Stimulated activated CD8-positive, alpha-beta memory T cell treated with anti-CD3 and anti-CD28 coated beads, Interleukin-7, amount 100 ng/mL, for 4 hours (primary cell): ENCODE data around the gene JPH4.
"Not testable (repeated sequence)": the region's sequence is repeated elsewhere in the genome, so short reads cannot be mapped to it uniquely, and the experiment has no call there.

Experiments
- DNase-seq, 2 donors: peaks; one replicate each; pipeline ENCODE4 v3.0.0-alpha.2; 2020; ENCODE audit warnings: low read depth in 2 of 2

The JPH4 gene

GRCh38 chr14:23578560-23579310 is at the start of gene JPH4:
TSS of gene JPH4 (minus strand) at chr14:23578790. CDS start at chr14:23577453, 1,337 bp downstream.
- DNase-seq: no peak

GRCh38 chr14:23627961-23628360 is 49.4 kb upstream of the JPH4 start:
- DNase-seq: no peak

- no peak for DNase-seq
Measured at GRCh38 chr14:23626946-23627345, 48.4 kb upstream of the JPH4 start.

- DNase-seq: no peak
Measured at GRCh38 chr14:23624830-23625404, 46.3 kb upstream of the JPH4 start.

GRCh38 chr14:23623962-23624361 is 45.4 kb upstream of the JPH4 start:
- DNase-seq: no peak

GRCh38 chr14:23622990-23623389 is 44.4 kb upstream of the JPH4 start:
- DNase-seq: no peak

- no peak for DNase-seq
Measured at GRCh38 chr14:23621932-23622730, 43.5 kb upstream of the JPH4 start.

- no peak for DNase-seq
Measured at GRCh38 chr14:23621204-23621931, 42.8 kb upstream of the JPH4 start.

- no peak for DNase-seq
Measured at GRCh38 chr14:23620177-23620702, 41.6 kb upstream of the JPH4 start.

GRCh38 chr14:23618415-23618988 is 39.9 kb upstream of the JPH4 start:
- no peak for DNase-seq

- DNase-seq: no peak
Measured at GRCh38 chr14:23617539-23617938, 38.9 kb upstream of the JPH4 start.

- no peak for DNase-seq
Measured at GRCh38 chr14:23615856-23616255, 37.3 kb upstream of the JPH4 start.

GRCh38 chr14:23614395-23614828 is 35.8 kb upstream of the JPH4 start:
- no peak for DNase-seq

- DNase-seq: no peak
Measured at GRCh38 chr14:23613242-23614070, 34.9 kb upstream of the JPH4 start.

- DNase-seq: no peak
Measured at GRCh38 chr14:23612802-23613201, 34.2 kb upstream of the JPH4 start.

- DNase-seq: no peak
Measured at GRCh38 chr14:23612354-23612732, 33.8 kb upstream of the JPH4 start.

GRCh38 chr14:23610815-23611289 is 32.3 kb upstream of the JPH4 start:
- no peak for DNase-seq

- DNase-seq: no peak
Measured at GRCh38 chr14:23610090-23610814, 31.7 kb upstream of the JPH4 start.

- DNase-seq: not testable (repeated sequence)
Measured at GRCh38 chr14:23609411-23610089, 31.0 kb upstream of the JPH4 start.
